GM18511 (cell line): Measurements from ENCODE around the gene SP6.

Source experiments
- ATAC-seq: cut with Tn5 transposase; IDR thresholded peaks from one replicate; pipeline ENCODE4 v1.9.1; 2021; ENCODE audit warnings: mild to moderate bottlenecking, moderate library complexity; ENCODE audit not compliant: unreplicated experiment

Gene SP6

GRCh38 chr17:47879776-47880454 is 29.0 kb upstream of the SP6 start:
- no peak for ATAC-seq

- no peak for ATAC-seq
Observed at GRCh38 chr17:47879028-47879585, 28.1 kb upstream of the SP6 start.

- ATAC-seq = no peak
Observed at GRCh38 chr17:47878203-47879027, 27.5 kb upstream of the SP6 start.

- ATAC-seq = no peak
Observed at GRCh38 chr17:47877368-47878034, 26.5 kb upstream of the SP6 start.

GRCh38 chr17:47875011-47875985 is 24.3 kb upstream of the SP6 start:
- no peak for ATAC-seq

GRCh38 chr17:47873200-47874090 is 22.5 kb upstream of the SP6 start:
- no peak for ATAC-seq

- no peak for ATAC-seq
Observed at GRCh38 chr17:47872651-47873161, 21.7 kb upstream of the SP6 start.

- no peak for ATAC-seq
Observed at GRCh38 chr17:47872019-47872650, 21.2 kb upstream of the SP6 start.

- no peak for ATAC-seq
Observed at GRCh38 chr17:47871048-47871447, 20.1 kb upstream of the SP6 start.

- no peak for ATAC-seq
Observed at GRCh38 chr17:47870056-47870455, 19.1 kb upstream of the SP6 start.

GRCh38 chr17:47869114-47869513 is 18.2 kb upstream of the SP6 start:
- ATAC-seq = no peak

GRCh38 chr17:47867813-47868533 is 17.0 kb upstream of the SP6 start:
- no peak for ATAC-seq

- ATAC-seq = no peak
Observed at GRCh38 chr17:47866941-47867340, 16.0 kb upstream of the SP6 start.

- ATAC-seq = no peak
Observed at GRCh38 chr17:47864791-47865216, 13.8 kb upstream of the SP6 start.

- no peak for ATAC-seq
Observed at GRCh38 chr17:47862621-47863440, 11.9 kb upstream of the SP6 start.

GRCh38 chr17:47860386-47860785 is 9.4 kb upstream of the SP6 start:
- ATAC-seq = no peak
